Activated naive CD4-positive, alpha-beta T cell treated with anti-CD3 and anti-CD28 coated beads for 36 hours (primary cell): ENCODE measurements around the gene VEGFA. TPM values are rescaled to one million over a fixed set of nuclear protein-coding genes. Genes with fewer than 3 reads are reported as not detected.

Experiments
- CTCF ChIA-PET: fragments of 350-600 bp; sonication (Branson Sonifier 250); formaldehyde crosslinking; loops from one replicate; lab custom pipeline; 2021; ENCODE audit warnings: antibody characterized with exemption; lab: Charles Lee
- DNase-seq: peaks from one replicate; pipeline ENCODE4 v3.0.0-alpha.2; 2020
- H3K27ac Mint-ChIP-seq: one replicate; pipeline ENCODE4 v1.8.0; 2021; ENCODE audit warnings: mild to moderate bottlenecking, mixed read lengths
- H3K27me3 Mint-ChIP-seq: one replicate; pipeline ENCODE4 v1.8.0; 2021; ENCODE audit warnings: low read depth, mixed read lengths
- H3K36me3 Mint-ChIP-seq: one replicate; pipeline ENCODE4 v1.8.0; 2021; ENCODE audit warnings: low read depth, mixed read lengths
- H3K4me1 Mint-ChIP-seq: one replicate; pipeline ENCODE4 v1.8.0; 2021; ENCODE audit warnings: low read depth, mixed read lengths
- H3K4me3 Mint-ChIP-seq: one replicate; pipeline ENCODE4 v1.8.0; 2021; ENCODE audit warnings: mild to moderate bottlenecking, moderate library complexity, mixed read lengths
- H3K9me3 Mint-ChIP-seq: one replicate; pipeline ENCODE4 v1.8.0; 2021; ENCODE audit warnings: mixed read lengths
- intact Hi-C: fragments of 100-400 bp; cut with micrococcal nuclease; formaldehyde crosslinking; loops from one replicate; pipeline ENCODE4 v1.15.1; 2023
- total RNA-seq, 2 experiments: library from RNA; stranded (reverse); gene quantifications; one replicate each; pipeline ENCODE4 v1.2.3, GENCODE V29; 2021

Gene VEGFA
- total RNA-seq, 2 experiments from 2014 or later, result 35.9 to 37.3 TPM

DNA sequence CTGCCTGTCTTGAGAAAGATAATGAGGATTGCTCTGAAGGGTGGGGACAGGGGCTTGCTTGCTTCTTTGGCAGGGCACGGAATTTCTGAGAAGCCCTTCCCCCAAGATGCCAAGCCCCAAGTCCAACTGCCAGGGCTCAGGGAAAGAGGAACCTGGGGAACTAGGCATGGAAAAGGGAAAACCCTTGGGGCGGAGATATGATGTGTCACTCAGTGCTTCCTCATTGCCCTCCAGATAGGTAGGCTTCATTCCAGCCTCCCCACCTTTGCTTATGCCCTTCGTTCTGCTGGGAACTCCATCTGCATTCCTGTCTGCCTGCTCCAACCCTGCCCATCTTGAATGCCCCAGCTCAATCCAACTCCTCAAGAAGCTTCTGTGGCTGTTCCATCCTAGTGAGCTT is 61.2 kb downstream of the VEGFA start:
- CTCF ChIA-PET, result no interaction called here
- H3K36me3 Mint-ChIP-seq, result no peaks in the 10 kb centered on the region
- no peaks in the 10 kb centered on the region for H3K4me1 Mint-ChIP-seq
- no peaks in the 10 kb centered on the region for H3K9me3 Mint-ChIP-seq
- no peak overlapping the region for H3K4me3 Mint-ChIP-seq
- H3K27me3 Mint-ChIP-seq, result no peaks in the 10 kb centered on the region
- no peak overlapping the region for H3K27ac Mint-ChIP-seq
- intact Hi-C loops, result no loop called here
- DNase-seq, result no peak

DNA sequence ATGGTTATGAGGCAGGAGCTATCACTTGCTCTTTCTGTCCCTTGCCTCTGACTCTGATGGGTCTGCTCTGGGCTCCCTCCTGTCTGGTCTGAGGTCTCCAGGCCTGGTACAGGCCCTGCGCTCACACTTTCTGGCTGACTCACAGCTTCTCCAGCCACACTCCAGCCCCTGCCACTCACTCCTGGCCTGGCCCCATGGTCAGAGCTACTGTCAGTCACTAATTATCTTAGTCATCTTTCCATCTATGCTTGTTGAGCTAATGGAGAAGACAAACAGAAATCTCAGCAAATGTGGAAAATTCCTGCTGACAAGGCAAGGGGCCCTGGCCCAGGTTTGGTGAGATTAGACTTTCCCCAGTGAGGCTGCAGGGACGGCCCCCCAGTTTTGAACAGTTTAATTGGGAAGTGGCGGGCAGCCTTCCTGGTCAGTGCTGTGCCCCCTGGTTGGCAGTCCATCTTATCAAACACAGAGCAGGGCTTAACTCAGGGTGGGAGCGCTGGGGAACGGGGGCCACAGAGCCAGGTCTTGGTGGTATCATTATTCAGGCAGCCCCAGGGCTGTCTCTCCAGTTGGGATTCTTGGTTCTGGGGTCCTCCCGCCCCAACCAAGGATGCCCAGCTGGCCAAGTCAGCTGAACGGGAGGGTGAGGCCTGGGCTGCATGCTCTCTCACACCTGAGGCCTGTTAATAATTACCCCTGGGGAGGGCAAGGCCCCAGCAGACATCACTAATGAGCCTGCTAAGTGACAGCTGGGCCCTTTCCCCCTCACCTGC is 63.4 kb downstream of the VEGFA start:
- Mint-ChIP-seq H3K9me3 (no peaks in the 10 kb centered on the region), H3K36me3 (no peaks in the 10 kb centered on the region), H3K27me3 (no peaks in the 10 kb centered on the region), H3K4me1 (no peaks in the 10 kb centered on the region), H3K27ac (no peak overlapping the region), H3K4me3 (no peak overlapping the region)
- no peak for DNase-seq
- CTCF ChIA-PET, result interaction anchor here (0.6 to 1.2 kb wide), 3 partner anchors 16 to 328 kb away, joined by 3 to 5 read pairs (median 3); no protein-coding TSS in a partner anchor
- intact Hi-C loops, result no loop called here

DNA sequence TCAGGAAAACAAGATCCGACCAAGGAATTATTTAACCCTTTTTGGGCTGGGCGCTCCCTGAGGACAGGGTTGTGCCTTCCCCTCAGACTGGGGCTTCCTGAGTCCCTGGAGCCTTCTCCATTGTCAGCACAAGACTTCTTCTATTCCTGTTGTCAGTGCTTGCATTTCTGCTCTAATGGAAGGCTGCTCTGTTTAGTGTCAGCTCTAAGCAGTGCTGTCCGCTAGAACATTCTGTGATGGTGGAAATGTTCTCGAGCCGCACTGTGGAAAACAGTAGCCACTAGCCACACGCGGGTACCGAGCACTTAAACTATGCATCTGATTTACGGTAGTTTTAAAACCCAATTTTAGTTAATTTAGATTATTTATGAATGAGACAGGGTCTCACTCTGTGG is 64.0 kb downstream of the VEGFA start:
- Mint-ChIP-seq H3K36me3 (no peaks in the 10 kb centered on the region), H3K9me3 (no peaks in the 10 kb centered on the region), H3K4me3 (no peak overlapping the region), H3K27me3 (no peaks in the 10 kb centered on the region), H3K4me1 (no peaks in the 10 kb centered on the region), H3K27ac (no peak overlapping the region)
- intact Hi-C loops, result no loop called here
- no peak for DNase-seq
- CTCF ChIA-PET, result no interaction called here

DNA sequence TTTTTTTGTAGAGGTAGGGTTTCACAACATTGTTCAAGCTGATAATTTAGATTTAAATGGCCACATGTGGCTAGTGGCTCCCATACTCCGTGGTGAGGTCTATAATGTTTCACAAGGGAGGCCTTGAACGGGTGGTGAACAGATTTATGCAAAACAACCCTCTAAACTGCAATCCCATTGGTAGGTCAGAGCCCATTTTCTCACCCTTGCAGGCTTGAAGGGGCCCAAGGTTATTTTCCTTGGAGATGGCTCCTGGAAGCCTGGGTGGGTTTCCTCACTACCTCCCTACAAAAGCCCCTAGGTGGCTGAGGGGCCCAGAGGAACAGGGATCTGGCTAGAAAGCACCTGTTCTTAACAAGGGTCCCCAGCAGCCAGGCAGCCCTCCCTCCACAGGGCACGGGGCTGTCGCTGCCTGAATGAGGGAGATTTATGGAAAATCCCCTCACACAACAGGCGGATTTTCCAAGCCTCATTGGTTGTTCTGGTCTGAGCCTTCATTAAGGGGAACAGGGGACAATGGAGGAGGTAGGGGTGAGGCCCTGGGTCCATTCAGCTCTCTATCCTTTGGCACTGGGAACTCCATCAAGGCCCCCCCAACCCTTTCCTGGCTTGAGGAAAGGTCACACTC is 64.6 kb downstream of the VEGFA start:
- DNase-seq, result no peak
- CTCF ChIA-PET, result interaction anchor here (0.6 kb wide), 1 partner anchor 136 kb away, joined by 3 read pairs; no protein-coding TSS in a partner anchor
- H3K4me1 Mint-ChIP-seq, result no peaks in the 10 kb centered on the region
- no peaks in the 10 kb centered on the region for H3K36me3 Mint-ChIP-seq
- no peak overlapping the region for H3K4me3 Mint-ChIP-seq
- H3K27ac Mint-ChIP-seq, result no peak overlapping the region
- no peaks in the 10 kb centered on the region for H3K27me3 Mint-ChIP-seq
- intact Hi-C loops, result no loop called here
- no peaks in the 10 kb centered on the region for H3K9me3 Mint-ChIP-seq

DNA sequence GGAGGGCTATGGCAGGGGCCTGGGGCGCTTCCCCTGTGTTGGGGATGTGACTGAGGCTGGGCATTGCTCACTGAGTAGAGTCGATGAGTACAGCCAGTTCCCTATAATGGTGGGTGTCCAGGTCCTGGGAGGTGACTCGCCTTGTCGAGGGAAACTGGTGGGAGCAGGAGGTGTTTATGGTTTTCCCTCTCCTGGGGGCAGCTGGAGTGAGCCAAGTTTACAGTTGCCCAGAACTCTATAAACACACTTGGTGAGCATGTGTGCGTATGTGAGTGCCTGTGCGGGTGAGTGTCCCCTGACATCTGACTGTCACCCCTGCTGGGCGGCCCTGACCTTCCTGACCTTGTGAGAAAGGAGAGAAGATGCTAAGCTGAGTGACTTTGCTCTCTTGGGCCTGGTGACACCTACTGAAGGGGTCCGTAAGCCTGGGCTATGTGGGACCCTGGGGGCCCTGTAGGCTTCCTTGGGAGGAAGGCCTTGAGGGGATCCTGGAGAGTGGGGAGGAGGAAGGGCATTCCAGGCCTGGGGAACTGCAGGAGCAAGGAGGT is 65.9 kb downstream of the VEGFA start:
- no peaks in the 10 kb centered on the region for H3K4me1 Mint-ChIP-seq
- intact Hi-C loops, result no loop called here
- CTCF ChIA-PET, result no interaction called here
- no peak for DNase-seq
- no peak overlapping the region for H3K27ac Mint-ChIP-seq
- no peaks in the 10 kb centered on the region for H3K27me3 Mint-ChIP-seq
- no peaks in the 10 kb centered on the region for H3K9me3 Mint-ChIP-seq
- no peaks in the 10 kb centered on the region for H3K36me3 Mint-ChIP-seq
- H3K4me3 Mint-ChIP-seq, result no peak overlapping the region

Other genes starting within 250 kb of the VEGFA start
- 10 to 100 TPM; 74.9 to 93.2 TPM for gene XPO5, start 194.2 kb upstream of the VEGFA start, total RNA-seq
- gene POLH, start 194.0 kb upstream of the VEGFA start, total RNA-seq, result 10 to 100 TPM; 63.3 to 68.6 TPM
- gene GTPBP2, start 140.9 kb upstream of the VEGFA start, total RNA-seq, result 10 to 100 TPM; 54.5 to 57.5 TPM
- gene MAD2L1BP, start 134.4 kb upstream of the VEGFA start, total RNA-seq, result 10 to 100 TPM; 19.8 to 22.7 TPM
- not detected for gene RSPH9, start 125.2 kb upstream of the VEGFA start, total RNA-seq
- gene MRPS18A, start 82.4 kb upstream of the VEGFA start, total RNA-seq, result 10 to 100 TPM; 47.8 to 50.2 TPM